ENCODE data around the gene SASH1. TPM values are rescaled to one million over a fixed set of nuclear protein-coding genes. Genes with fewer than 3 reads are reported as not detected.

The SASH1 gene
- total RNA-seq, 1 experiment from 2014 or later = 42.0 TPM

DNA sequence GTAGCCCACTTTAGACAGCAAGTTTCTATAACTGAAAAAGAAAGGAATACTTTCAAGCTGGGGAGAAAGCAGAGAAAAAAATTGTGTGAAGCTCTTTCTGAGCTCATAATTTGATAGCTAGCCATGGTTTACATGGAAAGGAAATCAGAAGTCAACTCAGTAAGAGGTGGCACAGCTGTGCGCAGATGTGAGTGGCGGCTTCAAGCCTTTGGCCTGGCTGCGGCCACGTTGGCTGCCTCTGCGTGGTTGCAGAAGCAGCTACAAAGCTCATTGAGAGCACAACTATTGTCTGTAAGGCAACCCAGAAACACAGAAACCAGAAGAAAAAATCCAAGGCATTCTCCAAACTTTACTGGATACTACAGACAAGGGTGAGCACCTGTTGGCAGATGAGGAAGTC is 136.9 kb downstream of the SASH1 start:
- Mint-ChIP-seq H3K27ac (ENCODE audit: unreplicated experiment) (no peak overlapping the region), H3K9me3 (ENCODE audit: unreplicated experiment) (no peaks in the 10 kb centered on the region), H3K4me1 (ENCODE audit: low read depth, unreplicated experiment) (no peaks in the 10 kb centered on the region), H3K36me3 (ENCODE audit: insufficient read depth, unreplicated experiment) (peaks cover 55% of the 10 kb centered on the region), H3K27me3 (ENCODE audit: insufficient read depth, unreplicated experiment) (no peaks in the 10 kb centered on the region), H3K4me3 (ENCODE audit: unreplicated experiment) (no peak overlapping the region)
- Histone ChIP-seq H3K4me3 (ENCODE audit: low read depth, low read length) (no peak overlapping the region), H3K4me1 (no peaks in the 10 kb centered on the region), H3K27me3 (replicated peaks; ENCODE audit: control insufficient read depth, insufficient read depth, low read length) (no peaks in the 10 kb centered on the region), H3K9me3 (no peaks in the 10 kb centered on the region), H3K36me3 (ENCODE audit: control insufficient read depth, insufficient read depth, low read length) (no peaks in the 10 kb centered on the region)
- intact Hi-C loops (cut with micrococcal nuclease; ENCODE audit: unreplicated experiment) = no loop called here
- ChIA-PET POLR2A (no interaction called here), CTCF (no interaction called here)
- DNase-seq = no peak
- TF ChIP-seq, protein P1, sequence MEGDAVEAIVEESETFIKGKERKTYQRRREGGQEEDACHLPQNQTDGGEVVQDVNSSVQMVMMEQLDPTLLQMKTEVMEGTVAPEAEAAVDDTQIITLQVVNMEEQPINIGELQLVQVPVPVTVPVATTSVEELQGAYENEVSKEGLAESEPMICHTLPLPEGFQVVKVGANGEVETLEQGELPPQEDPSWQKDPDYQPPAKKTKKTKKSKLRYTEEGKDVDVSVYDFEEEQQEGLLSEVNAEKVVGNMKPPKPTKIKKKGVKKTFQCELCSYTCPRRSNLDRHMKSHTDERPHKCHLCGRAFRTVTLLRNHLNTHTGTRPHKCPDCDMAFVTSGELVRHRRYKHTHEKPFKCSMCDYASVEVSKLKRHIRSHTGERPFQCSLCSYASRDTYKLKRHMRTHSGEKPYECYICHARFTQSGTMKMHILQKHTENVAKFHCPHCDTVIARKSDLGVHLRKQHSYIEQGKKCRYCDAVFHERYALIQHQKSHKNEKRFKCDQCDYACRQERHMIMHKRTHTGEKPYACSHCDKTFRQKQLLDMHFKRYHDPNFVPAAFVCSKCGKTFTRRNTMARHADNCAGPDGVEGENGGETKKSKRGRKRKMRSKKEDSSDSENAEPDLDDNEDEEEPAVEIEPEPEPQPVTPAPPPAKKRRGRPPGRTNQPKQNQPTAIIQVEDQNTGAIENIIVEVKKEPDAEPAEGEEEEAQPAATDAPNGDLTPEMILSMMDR (IDR thresholded peaks at IDR 0.05; ENCODE audit: insufficient read depth in 1 of 2, low read depth in 1 of 2, low read length in 1 of 2, severe bottlenecking in 1 of 2, unreplicated experiment in 1 of 2) = no peak
- BruUV-seq (replicated peaks) = no TSS peak

DNA sequence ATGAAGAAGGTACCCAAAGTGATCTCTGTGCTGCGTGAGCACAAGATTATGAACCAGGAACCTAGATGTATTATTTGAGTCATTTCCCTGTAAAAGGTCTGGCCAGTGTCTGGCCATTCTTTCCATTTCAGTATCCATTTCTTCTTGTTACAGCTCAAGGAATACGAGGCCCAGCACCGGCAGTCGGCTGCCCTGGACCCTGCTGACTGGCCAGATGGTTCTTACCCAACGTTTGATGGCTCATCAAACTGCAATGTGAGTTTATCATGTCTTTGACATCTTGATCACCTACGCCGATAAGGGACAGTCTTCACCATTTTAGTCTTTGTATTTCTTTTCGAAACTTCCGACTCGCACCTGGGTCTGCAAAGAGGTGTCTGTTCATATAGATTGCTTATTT is 144.8 kb downstream of the SASH1 start:
- H3K4me3 ChIP-seq (ENCODE audit: low read depth, low read length) = no peak overlapping the region
- no TSS peak for BruUV-seq (replicated peaks)
- Mint-ChIP-seq H3K9me3 (ENCODE audit: unreplicated experiment) (no peaks in the 10 kb centered on the region), H3K27ac (ENCODE audit: unreplicated experiment) (no peak overlapping the region), H3K36me3 (ENCODE audit: insufficient read depth, unreplicated experiment) (peaks cover 34% of the 10 kb centered on the region), H3K4me1 (ENCODE audit: low read depth, unreplicated experiment) (no peaks in the 10 kb centered on the region), H3K27me3 (ENCODE audit: insufficient read depth, unreplicated experiment) (no peaks in the 10 kb centered on the region), H3K4me3 (ENCODE audit: unreplicated experiment) (no peak overlapping the region)
- no peaks in the 10 kb centered on the region for H3K4me1 ChIP-seq
- CTCF ChIA-PET = no interaction called here
- TF ChIP-seq, protein P1 (IDR thresholded peaks at IDR 0.05; ENCODE audit: insufficient read depth in 1 of 2, low read depth in 1 of 2, low read length in 1 of 2, severe bottlenecking in 1 of 2, unreplicated experiment in 1 of 2) = no peak
- no peaks in the 10 kb centered on the region for H3K9me3 ChIP-seq
- POLR2A ChIA-PET = no interaction called here
- no peak for DNase-seq
- intact Hi-C loops (cut with micrococcal nuclease; ENCODE audit: unreplicated experiment) = no loop called here
- H3K36me3 ChIP-seq (ENCODE audit: control insufficient read depth, insufficient read depth, low read length) = no peaks in the 10 kb centered on the region
- H3K27me3 ChIP-seq (replicated peaks; ENCODE audit: control insufficient read depth, insufficient read depth, low read length) = no peaks in the 10 kb centered on the region

DNA sequence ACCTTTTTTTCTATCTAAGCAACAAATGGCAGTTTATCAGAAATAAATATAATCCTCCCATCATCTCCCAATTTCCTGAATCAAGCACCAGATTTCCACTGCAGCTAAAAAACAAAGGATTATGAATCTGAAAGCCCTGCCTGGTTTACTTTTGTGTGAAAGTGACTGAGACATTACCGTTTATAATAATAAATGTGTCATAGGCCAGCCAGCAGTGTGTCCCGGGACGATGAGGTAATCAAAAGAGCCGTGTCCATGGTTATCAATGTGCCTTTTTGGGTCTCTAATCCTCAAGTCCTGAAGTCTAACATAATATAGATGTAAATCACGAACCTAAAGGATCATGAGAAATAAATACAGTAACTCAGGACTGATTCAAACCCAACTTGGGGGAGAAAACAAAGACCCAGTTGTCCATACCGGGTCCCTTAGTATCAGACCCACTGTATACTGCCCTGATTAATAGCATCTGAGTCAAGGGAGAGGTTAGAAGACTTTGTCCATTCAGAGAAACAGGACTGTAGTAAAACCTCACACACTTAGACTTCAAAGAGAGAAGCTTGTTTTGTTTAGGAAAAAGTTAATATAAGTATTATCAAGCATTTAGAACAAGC is 149.1 kb downstream of the SASH1 start:
- intact Hi-C loops (cut with micrococcal nuclease; ENCODE audit: unreplicated experiment) = no loop called here

More for the DNA sequence above, 149.1 kb downstream of the SASH1 start:
- no TSS peak for BruUV-seq (replicated peaks)
- H3K4me3 Mint-ChIP-seq (ENCODE audit: unreplicated experiment) = no peak overlapping the region
- no peak overlapping the region for H3K27ac Mint-ChIP-seq (ENCODE audit: unreplicated experiment)
- TF ChIP-seq, protein P1 (IDR thresholded peaks at IDR 0.05; ENCODE audit: insufficient read depth in 1 of 2, low read depth in 1 of 2, low read length in 1 of 2, severe bottlenecking in 1 of 2, unreplicated experiment in 1 of 2) = no peak
- no peak for DNase-seq
- H3K4me1 ChIP-seq = no peaks in the 10 kb centered on the region
- H3K9me3 Mint-ChIP-seq (ENCODE audit: unreplicated experiment) = no peaks in the 10 kb centered on the region
- no peaks in the 10 kb centered on the region for H3K27me3 Mint-ChIP-seq (ENCODE audit: insufficient read depth, unreplicated experiment)
- no peaks in the 10 kb centered on the region for H3K9me3 ChIP-seq
- ChIA-PET POLR2A (no interaction called here), CTCF (no interaction called here)
- H3K27me3 ChIP-seq (replicated peaks; ENCODE audit: control insufficient read depth, insufficient read depth, low read length) = no peaks in the 10 kb centered on the region
- no peak overlapping the region for H3K4me3 ChIP-seq (ENCODE audit: low read depth, low read length)
- peaks cover 25% of the 10 kb centered on the region for H3K36me3 Mint-ChIP-seq (ENCODE audit: insufficient read depth, unreplicated experiment)
- H3K36me3 ChIP-seq (ENCODE audit: control insufficient read depth, insufficient read depth, low read length) = no peaks in the 10 kb centered on the region
- H3K4me1 Mint-ChIP-seq (ENCODE audit: low read depth, unreplicated experiment) = no peaks in the 10 kb centered on the region
